ENCODE results near the gene NRDC. TPM values are rescaled to one million over a fixed set of nuclear protein-coding genes. Genes with fewer than 3 reads are reported as not detected.

Gene NRDC
- total and polyA plus RNA-seq, 9 of the 15 experiments (the other 6 are each of a cell fraction or from before 2014, with no cell fraction given), result 102 to 371 (median 201) TPM

DNA sequence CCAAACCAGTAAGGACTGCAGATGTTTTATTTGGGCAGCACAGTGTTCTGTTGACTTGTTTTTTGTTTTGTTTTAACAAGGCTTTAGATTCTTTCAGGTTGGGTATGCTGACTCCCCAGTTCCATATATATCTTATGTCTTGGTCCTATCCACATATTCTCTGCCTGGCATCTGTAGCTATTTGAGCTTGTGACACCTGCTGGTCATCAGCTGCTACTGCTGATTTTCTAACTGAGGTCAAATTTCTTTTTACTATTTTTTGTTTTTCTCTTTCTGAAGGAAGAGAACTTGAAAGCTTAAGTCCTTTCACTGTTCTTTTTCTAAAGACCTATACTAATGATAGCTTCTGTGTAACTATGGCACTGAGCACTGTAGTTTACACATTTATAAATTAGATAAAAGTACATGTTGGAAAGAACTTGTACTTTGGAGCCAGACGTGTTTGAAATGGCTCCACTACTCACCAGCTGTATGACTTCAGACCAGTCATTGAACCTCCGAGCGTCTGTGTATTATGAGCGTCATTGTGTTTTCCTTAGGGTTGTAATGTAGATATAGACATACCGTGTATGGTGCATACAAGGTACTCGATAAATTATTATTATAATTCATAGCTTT is 109.4 kb downstream of the NRDC start (continued):
- no peak for TF ChIP-seq RFX5 (IDR thresholded peaks at IDR 0.05; ENCODE audit: low read depth, low read length)
- no peak for TF ChIP-seq MAZ (CRISPR knock-in tag; conservative IDR thresholded peaks at IDR 0.05 in 1 of 2, IDR thresholded peaks at IDR 0.05 in 1 of 2)
- TF ChIP-seq, protein P1, sequence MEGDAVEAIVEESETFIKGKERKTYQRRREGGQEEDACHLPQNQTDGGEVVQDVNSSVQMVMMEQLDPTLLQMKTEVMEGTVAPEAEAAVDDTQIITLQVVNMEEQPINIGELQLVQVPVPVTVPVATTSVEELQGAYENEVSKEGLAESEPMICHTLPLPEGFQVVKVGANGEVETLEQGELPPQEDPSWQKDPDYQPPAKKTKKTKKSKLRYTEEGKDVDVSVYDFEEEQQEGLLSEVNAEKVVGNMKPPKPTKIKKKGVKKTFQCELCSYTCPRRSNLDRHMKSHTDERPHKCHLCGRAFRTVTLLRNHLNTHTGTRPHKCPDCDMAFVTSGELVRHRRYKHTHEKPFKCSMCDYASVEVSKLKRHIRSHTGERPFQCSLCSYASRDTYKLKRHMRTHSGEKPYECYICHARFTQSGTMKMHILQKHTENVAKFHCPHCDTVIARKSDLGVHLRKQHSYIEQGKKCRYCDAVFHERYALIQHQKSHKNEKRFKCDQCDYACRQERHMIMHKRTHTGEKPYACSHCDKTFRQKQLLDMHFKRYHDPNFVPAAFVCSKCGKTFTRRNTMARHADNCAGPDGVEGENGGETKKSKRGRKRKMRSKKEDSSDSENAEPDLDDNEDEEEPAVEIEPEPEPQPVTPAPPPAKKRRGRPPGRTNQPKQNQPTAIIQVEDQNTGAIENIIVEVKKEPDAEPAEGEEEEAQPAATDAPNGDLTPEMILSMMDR (IDR thresholded peaks at IDR 0.05 in 2 of 3, conservative IDR thresholded peaks at IDR 0.05 in 1 of 3; ENCODE audit: insufficient read depth in 2 of 3, low read depth in 1 of 3, low read length in 3 of 3), result peak; percentile 68 to 88 (median 85)
- TF ChIP-seq ARHGAP35 (IDR thresholded peaks at IDR 0.05; ENCODE audit: partially characterized antibody), result no peak
- no peak for TF ChIP-seq XRCC3 (IDR thresholded peaks at IDR 0.05)
- TF ChIP-seq PHB (CRISPR knock-in tag; IDR thresholded peaks at IDR 0.05), result no peak
- TF ChIP-seq GABPA (tag; conservative IDR thresholded peaks at IDR 0.05; ENCODE audit: low read depth), result no peak
- TF ChIP-seq FOS (IDR thresholded peaks at IDR 0.05; ENCODE audit: extremely low read depth, insufficient read length), result no peak
- TF ChIP-seq TAF1 (IDR thresholded peaks at IDR 0.05; ENCODE audit: control insufficient read depth, extremely low read depth, insufficient read depth, low read length, severe bottlenecking), result no peak
- no peak for TF ChIP-seq NFXL1 (CRISPR knock-in tag; IDR thresholded peaks at IDR 0.05)
- TF ChIP-seq SLC30A9 (CRISPR knock-in tag; IDR thresholded peaks at IDR 0.05), result no peak
- TF ChIP-seq, protein P2, sequence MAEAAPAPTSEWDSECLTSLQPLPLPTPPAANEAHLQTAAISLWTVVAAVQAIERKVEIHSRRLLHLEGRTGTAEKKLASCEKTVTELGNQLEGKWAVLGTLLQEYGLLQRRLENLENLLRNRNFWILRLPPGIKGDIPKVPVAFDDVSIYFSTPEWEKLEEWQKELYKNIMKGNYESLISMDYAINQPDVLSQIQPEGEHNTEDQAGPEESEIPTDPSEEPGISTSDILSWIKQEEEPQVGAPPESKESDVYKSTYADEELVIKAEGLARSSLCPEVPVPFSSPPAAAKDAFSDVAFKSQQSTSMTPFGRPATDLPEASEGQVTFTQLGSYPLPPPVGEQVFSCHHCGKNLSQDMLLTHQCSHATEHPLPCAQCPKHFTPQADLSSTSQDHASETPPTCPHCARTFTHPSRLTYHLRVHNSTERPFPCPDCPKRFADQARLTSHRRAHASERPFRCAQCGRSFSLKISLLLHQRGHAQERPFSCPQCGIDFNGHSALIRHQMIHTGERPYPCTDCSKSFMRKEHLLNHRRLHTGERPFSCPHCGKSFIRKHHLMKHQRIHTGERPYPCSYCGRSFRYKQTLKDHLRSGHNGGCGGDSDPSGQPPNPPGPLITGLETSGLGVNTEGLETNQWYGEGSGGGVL (CRISPR knock-in tag; IDR thresholded peaks at IDR 0.05), result no peak
- TF ChIP-seq STAT5B (CRISPR knock-in tag; IDR thresholded peaks at IDR 0.05), result no peak
- TF ChIP-seq POLR3G (IDR thresholded peaks at IDR 0.05; ENCODE audit: extremely low read depth, insufficient read length, insufficient replicate concordance), result no peak
- no peak for TF ChIP-seq NR1H2 (CRISPR knock-in tag; IDR thresholded peaks at IDR 0.05)
- TF ChIP-seq FOXK2 (conservative IDR thresholded peaks at IDR 0.05 in 1 of 2, IDR thresholded peaks at IDR 0.05 in 1 of 2; ENCODE audit: low read depth in 2 of 2), result no peak
- no peak for TF ChIP-seq ZNF212 (CRISPR knock-in tag; IDR thresholded peaks at IDR 0.05)
- no peak for TF ChIP-seq ZNF134 (CRISPR knock-in tag; conservative IDR thresholded peaks at IDR 0.05)
- TF ChIP-seq, protein P3, sequence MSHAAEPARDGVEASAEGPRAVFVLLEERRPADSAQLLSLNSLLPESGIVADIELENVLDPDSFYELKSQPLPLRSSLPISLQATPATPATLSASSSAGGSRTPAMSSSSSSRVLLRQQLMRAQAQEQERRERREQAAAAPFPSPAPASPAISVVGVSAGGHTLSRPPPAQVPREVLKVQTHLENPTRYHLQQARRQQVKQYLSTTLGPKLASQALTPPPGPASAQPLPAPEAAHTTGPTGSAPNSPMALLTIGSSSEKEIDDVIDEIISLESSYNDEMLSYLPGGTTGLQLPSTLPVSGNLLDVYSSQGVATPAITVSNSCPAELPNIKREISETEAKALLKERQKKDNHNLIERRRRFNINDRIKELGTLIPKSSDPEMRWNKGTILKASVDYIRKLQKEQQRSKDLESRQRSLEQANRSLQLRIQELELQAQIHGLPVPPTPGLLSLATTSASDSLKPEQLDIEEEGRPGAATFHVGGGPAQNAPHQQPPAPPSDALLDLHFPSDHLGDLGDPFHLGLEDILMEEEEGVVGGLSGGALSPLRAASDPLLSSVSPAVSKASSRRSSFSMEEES (CRISPR knock-in tag; IDR thresholded peaks at IDR 0.05), result no peak
- TF ChIP-seq, protein P4, sequence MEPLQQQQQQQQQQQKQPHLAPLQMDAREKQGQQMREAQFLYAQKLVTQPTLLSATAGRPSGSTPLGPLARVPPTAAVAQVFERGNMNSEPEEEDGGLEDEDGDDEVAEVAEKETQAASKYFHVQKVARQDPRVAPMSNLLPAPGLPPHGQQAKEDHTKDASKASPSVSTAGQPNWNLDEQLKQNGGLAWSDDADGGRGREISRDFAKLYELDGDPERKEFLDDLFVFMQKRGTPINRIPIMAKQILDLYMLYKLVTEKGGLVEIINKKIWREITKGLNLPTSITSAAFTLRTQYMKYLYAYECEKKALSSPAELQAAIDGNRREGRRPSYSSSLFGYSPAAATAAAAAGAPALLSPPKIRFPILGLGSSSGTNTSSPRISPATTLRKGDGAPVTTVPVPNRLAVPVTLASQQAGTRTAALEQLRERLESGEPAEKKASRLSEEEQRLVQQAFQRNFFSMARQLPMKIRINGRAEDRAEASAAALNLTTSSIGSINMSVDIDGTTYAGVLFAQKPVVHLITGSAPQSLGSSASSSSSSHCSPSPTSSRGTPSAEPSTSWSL (CRISPR knock-in tag; IDR thresholded peaks at IDR 0.05; ENCODE audit: borderline replicate concordance), result no peak
- TF ChIP-seq GATAD2B (IDR thresholded peaks at IDR 0.05; ENCODE audit: borderline replicate concordance), result no peak
